Small intestine (tissue), 7 donors: ENCODE measurements around the gene ASIC1. TPM values are rescaled to one million over a fixed set of nuclear protein-coding genes. Genes with fewer than 3 reads are reported as not detected.
A peak's percentile ranks its signal among the peaks of the same experiment; 100 is the strongest.

Source experiments
- DNase-seq, 2 donors: peaks; one replicate each; pipeline versions ENCODE4 v3.0.0 to v3.0.0-alpha.2; 2013
- FAIRE-seq: peaks from 2 replicates; lab custom pipeline; 2012; peaks lifted over from hg19 to GRCh38; lab: Jason Lieb, UNC
- H3K27ac ChIP-seq, 3 donors: one replicate each; pipeline ENCODE4 v1.5.1; 2013; ENCODE audit warnings: low read length in 2 of 3, mild to moderate bottlenecking in 2 of 3, control low read depth in 1 of 3, inconsistent platforms in 1 of 3, low read depth in 1 of 3, moderate library complexity in 1 of 3
- H3K27me3 ChIP-seq, 3 donors: one replicate each; pipeline ENCODE4 v1.6.1; 2013; ENCODE audit warnings: low read length in 3 of 3, inconsistent platforms in 1 of 3; ENCODE audit not compliant: control insufficient read depth in 3 of 3, insufficient read depth in 3 of 3
- H3K36me3 ChIP-seq, 3 donors: one replicate each; pipeline ENCODE4 v1.6.1; 2013; ENCODE audit warnings: low read length in 3 of 3, inconsistent platforms in 1 of 3, low read depth in 1 of 3, mild to moderate bottlenecking in 1 of 3, moderate library complexity in 1 of 3; ENCODE audit not compliant: control insufficient read depth in 3 of 3, insufficient read depth in 2 of 3
- H3K4me1 ChIP-seq, 3 donors: one replicate each; pipeline ENCODE4 v1.6.1; 2013; ENCODE audit warnings: low read length in 2 of 3, inconsistent platforms in 1 of 3, low read depth in 1 of 3, mild to moderate bottlenecking in 1 of 3, moderate library complexity in 1 of 3; ENCODE audit not compliant: control insufficient read depth in 3 of 3, insufficient read depth in 2 of 3
- H3K4me3 ChIP-seq, 3 donors: one replicate each; pipeline ENCODE4 v1.5.1; 2013; ENCODE audit warnings: low read length in 3 of 3, control low read depth in 1 of 3, inconsistent platforms in 1 of 3, low read depth in 1 of 3, mild to moderate bottlenecking in 1 of 3, moderate library complexity in 1 of 3
- H3K9me3 ChIP-seq, 2 donors: one replicate each; pipeline ENCODE4 v1.6.1; 2013; ENCODE audit warnings: low read depth in 1 of 2, low read length in 1 of 2; ENCODE audit not compliant: control insufficient read depth in 2 of 2, insufficient read depth in 1 of 2
- WGBS, 3 donors: extraction: QIAGEN DNeasy Blood & Tissue Kit; methylation state at CpG; one replicate each; pipeline ENCODE4 v1.1.7; 2013; 5-methylcytosine and 5-hydroxymethylcytosine counted together
- polyA plus RNA-seq, 4 donors: library from polyadenylated mRNA; stranded (reverse) in 3 of 4; unstranded in 1 of 4; fragments of 200-250 nt in 3 of 4; fragments of 120-200 nt in 1 of 4; gene quantifications; one replicate each; pipeline versions ENCODE4 v1.2.1 to v1.2.3, GENCODE V29; 2013
- donor health status: healthy with polysubstance abuse.
- donor health status: control.
- donor health status: control.
- donor health status: Bipolar disorder and iron deficiency.
- donor health status: healthy.

The ASIC1 gene
- polyA plus RNA-seq, 4 donors, result 0.81 to 2.2 (median 0.85) TPM; not detected in 1

DNA sequence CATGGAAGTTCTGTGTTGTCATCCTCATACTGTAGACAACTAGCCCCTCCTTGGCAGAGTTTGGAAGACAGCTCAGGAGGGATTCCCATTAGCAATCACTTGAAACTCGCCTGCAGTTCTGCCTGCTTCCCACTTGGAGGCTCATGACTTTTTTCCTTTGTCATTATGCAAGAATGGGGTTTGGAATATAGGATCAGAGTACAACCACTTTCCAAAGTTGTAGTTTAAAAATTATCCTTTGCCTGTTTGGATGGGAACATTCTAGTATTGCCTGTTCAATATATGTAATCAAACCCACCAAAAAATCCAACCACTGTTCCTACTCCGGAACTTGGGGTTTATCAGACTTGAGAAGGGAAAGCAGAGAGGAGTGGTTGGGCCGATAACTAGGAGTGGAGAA, 44.3 kb downstream of the ASIC1 start:
- H3K9me3 ChIP-seq, result no peaks in the 10 kb centered on the region
- WGBS, 3 donors, result 65 to 75% (median 69%) methylated on average over 3 of the region's 3 CpGs
- FAIRE-seq (no peak), DNase-seq (peak; percentile 55)
- peaks cover 2 to 47% (median 4%) of the 10 kb centered on the region in 3 donors for H3K4me1 ChIP-seq
- no peaks in the 10 kb centered on the region for H3K27me3 ChIP-seq
- no peak overlapping the region for H3K4me3 ChIP-seq
- H3K36me3 ChIP-seq, result peaks cover 2 to 65% (median 25%) of the 10 kb centered on the region in 3 donors
- peak overlapping the region in 1 of 3 donors; percentile 96 for H3K27ac ChIP-seq

DNA sequence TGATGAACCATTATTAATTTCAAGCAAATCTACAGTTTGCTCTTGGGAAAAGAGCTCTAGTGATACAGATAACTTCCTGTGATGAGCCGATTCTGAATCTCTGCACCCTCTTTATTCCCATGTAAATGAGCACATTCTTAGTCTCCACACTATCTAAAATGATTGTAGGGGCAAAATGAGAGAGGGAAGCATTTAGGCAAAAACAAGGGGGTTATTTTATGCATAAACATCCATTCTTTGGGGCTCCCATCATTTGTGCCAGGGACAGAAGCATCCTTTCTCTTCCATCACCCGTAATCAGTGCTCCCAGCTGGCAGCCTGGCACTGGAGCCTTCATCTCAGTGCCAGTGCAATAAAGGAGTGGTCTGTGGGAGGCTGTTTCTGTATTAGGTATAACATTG, 44.7 kb downstream of the ASIC1 start:
- H3K36me3 ChIP-seq, result peaks cover 0 to 65% (median 21%) of the 10 kb centered on the region in 3 donors
- H3K9me3 ChIP-seq, result no peaks in the 10 kb centered on the region
- no peak for DNase-seq
- peak overlapping the region in 2 of 3 donors; percentile 43 to 96 for H3K27ac ChIP-seq
- 67 to 85% (median 81%) methylated on average over 2 of the region's 2 CpGs for WGBS, 3 donors
- no peak for FAIRE-seq
- no peak overlapping the region for H3K4me3 ChIP-seq
- H3K4me1 ChIP-seq, result peaks cover 2 to 51% (median 6%) of the 10 kb centered on the region in 3 donors
- H3K27me3 ChIP-seq, result no peaks in the 10 kb centered on the region

DNA sequence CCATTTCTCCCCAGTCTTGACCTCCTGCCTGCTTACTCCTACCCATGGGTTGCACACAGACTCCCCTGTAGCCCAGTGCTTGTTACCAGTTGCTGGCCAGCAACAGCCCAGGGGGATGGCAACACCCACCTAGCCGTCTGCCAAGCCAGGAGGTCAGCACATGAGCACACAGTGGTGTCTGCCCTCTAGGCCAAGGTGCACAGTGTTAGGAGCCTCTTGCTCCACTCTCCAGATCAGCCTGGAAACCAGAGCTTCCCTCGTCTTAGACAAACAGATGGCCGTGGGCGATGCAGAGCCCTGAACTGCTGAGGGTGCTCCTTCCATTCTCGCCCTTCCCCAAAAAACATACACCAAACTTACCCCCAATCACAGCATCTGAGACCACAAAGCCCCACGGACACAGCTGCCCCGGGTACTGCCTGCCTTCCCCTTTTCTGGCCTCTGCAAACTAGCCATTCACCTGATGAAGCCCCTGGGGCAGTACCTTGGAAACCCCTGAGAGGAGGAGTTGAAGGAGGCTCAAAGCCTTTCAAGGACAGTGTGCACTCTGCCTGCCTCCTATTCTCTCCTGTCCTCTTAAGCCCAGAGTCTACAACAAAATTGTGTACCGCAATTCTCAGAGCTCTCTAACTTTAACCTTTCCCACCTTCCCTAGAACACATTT, 45.4 kb downstream of the ASIC1 start:
- H3K27me3 ChIP-seq, result no peaks in the 10 kb centered on the region
- WGBS, 3 donors, result 46 to 74% (median 70%) methylated on average over 8 of the region's 8 CpGs
- peak overlapping the region in 2 of 3 donors; percentile 43 to 96 for H3K27ac ChIP-seq
- no peaks in the 10 kb centered on the region for H3K9me3 ChIP-seq
- H3K36me3 ChIP-seq, result peaks cover 0 to 66% (median 21%) of the 10 kb centered on the region in 3 donors
- peaks cover 2 to 57% (median 6%) of the 10 kb centered on the region in 3 donors for H3K4me1 ChIP-seq
- H3K4me3 ChIP-seq, result no peak overlapping the region
- FAIRE-seq (no peak), DNase-seq (peak; percentile 58 to 59)

DNA sequence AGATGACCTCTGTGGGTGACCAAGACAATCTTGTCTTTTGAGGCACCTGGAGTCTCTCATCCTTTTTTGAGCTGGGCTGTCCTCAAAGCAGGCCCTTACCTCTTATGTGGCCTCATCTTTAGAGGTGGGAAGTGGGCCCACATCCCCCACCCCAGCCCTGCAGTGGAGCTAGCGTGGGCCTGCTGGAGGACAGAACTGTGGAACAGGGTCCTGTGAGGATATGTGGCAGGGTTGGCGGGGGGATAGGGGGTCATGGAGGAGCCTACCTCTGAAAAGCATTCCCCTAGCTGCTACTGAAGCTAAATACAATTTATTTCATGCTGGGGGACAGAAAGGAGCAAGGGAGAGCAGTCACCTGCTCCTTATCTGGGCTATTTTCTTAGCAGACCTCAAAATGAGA, 46.0 kb downstream of the ASIC1 start:
- H3K4me3 ChIP-seq, result peak overlapping the region in 1 of 3 donors; percentile 67
- peaks cover 2 to 63% (median 10%) of the 10 kb centered on the region in 3 donors for H3K4me1 ChIP-seq
- H3K27me3 ChIP-seq, result no peaks in the 10 kb centered on the region
- H3K27ac ChIP-seq, result peak overlapping the region; percentile 43 to 96 (median 65)
- DNase-seq (no peak), FAIRE-seq (no peak)
- peaks cover 0 to 66% (median 15%) of the 10 kb centered on the region in 3 donors for H3K36me3 ChIP-seq
- H3K9me3 ChIP-seq, result no peaks in the 10 kb centered on the region
- 82 to 98% (median 93%) methylated on average over 2 of the region's 2 CpGs for WGBS, 3 donors

DNA sequence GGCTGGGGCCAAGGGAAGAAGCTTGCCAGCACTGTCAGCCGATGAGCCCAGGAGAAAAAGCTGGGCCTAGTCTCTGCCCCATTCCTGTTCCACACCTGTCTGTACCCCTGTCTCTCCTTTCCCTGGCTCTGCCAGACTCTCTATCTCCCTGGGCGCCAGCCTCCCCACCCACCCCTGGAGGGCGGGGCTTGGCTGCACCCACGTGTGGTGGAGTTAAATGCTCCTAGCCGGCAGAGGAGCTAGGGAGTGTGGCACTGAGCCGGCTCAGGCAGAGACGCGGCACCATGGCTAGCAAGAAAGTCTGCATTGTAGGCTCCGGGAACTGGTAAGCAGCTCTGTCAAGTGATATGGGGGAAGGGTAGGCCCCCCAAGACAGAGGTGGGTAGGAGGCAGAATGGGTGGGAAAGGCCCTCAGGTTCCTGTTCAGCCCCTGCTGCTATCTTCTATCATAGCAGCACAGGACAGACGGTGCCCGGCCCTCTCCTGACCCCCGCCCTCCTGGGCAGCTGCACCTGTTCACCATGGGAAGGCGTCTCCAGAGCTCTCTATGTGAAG, 46.4 kb downstream of the ASIC1 start, which contains the start of gene GPD1:
Gene GPD1, plus strand, starts transcription at position 242 of the 555 bp plus-strand sequence. Its CDS starts 43 bp downstream, at position 285.
- peaks cover 2 to 67% (median 11%) of the 10 kb centered on the region in 3 donors for H3K4me1 ChIP-seq
- peak within 1 kb of the TSS in 2 of 3 donors; percentile 58 to 67 for H3K4me3 ChIP-seq
- no peaks in the 10 kb centered on the region for H3K9me3 ChIP-seq
- peaks cover 0 to 67% (median 11%) of the 10 kb centered on the region in 3 donors for H3K36me3 ChIP-seq
- H3K27ac ChIP-seq, result peak within 1 kb of the TSS; percentile 46 to 96 (median 65)
- H3K27me3 ChIP-seq, result no peaks in the 10 kb centered on the region
- FAIRE-seq (no peak), DNase-seq (peak; percentile 92 to 94)
- 4 to 35% (median 26%) methylated on average over 12 to 13 of the region's 13 CpGs for WGBS, 3 donors

DNA sequence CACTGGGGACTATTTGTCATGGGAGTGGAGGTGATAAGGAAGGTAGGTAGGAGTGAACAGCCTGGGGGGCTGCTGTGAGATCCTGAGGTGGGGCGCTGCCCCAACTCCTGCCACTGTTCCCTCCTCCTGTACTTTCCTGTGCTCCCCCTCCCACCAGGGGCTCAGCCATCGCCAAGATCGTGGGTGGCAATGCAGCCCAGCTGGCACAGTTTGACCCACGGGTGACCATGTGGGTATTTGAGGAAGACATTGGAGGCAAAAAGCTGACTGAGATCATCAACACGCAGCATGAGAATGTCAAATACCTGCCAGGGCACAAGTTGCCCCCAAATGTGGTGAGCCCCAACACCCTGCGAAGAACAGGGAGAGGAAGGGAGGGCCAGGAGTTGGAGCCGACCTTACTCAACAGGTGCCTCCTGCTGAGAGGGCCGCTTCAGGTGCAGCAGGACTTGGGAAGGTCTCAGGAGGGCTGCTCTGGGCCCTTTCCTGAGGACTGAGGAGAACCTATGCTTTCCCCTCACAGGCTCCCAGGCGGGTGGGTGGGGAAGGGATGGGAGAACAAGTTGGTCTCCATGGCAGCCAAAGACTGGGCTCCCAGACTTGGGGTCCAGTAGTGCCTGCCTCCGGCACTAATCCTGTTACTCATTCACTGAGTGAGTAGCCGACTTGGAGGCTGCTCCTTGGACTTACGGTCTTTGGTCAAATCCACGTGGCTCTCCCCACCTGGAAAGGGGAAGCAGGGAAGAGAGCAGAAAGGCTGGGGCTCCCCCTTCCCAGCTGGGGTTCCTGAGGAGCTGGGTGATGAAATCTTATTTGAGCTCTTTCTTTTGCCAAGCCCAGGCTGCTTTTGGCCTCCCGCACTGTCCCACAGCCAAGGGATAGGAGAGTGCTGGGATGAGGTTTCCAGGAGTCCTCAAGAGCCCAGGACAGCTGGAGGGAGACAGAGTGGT, 47.3 kb downstream of the ASIC1 start:
- Histone ChIP-seq H3K27me3 (no peaks in the 10 kb centered on the region), H3K36me3 (peaks cover 0 to 67% (median 7%) of the 10 kb centered on the region in 3 donors), H3K27ac (peak overlapping the region; percentile 75 to 96 (median 86)), H3K4me3 (peak overlapping the region in 2 of 3 donors; percentile 58 to 67), H3K4me1 (peaks cover 2 to 75% (median 13%) of the 10 kb centered on the region in 3 donors), H3K9me3 (no peaks in the 10 kb centered on the region)
- 23 to 54% (median 31%) methylated on average over 14 of the region's 14 CpGs for WGBS, 3 donors
- FAIRE-seq (no peak), DNase-seq (peak; percentile 92 to 96)

DNA sequence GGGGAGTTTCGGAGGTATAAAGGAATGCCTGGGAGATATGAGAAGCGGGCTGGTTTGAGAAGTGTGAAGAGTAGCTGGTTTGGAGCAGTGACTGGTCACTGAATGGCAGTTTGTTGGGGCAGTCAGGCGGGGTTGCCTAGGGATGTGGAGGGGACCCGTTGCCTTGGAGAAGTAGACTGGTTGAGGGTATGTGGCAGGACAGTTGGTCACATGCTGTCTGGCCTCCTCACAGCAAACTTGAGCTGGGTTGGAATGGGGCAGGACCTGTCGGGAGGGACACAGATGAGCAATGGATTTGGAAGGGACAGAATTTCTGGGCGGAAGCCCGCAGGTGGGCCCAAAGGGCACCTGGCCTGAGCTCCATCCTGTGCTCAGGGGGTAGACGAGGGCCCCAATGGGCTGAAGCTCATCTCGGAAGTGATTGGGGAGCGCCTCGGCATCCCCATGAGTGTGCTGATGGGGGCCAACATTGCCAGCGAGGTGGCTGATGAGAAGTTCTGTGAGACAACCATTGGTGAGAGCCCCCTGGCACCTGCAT, 48.6 kb downstream of the ASIC1 start:
- peak overlapping the region in 2 of 3 donors; percentile 58 to 67 for H3K4me3 ChIP-seq
- DNase-seq (no peak), FAIRE-seq (no peak)
- peaks cover 2 to 86% (median 16%) of the 10 kb centered on the region in 3 donors for H3K4me1 ChIP-seq
- H3K36me3 ChIP-seq, result peaks cover 0 to 62% (median 2%) of the 10 kb centered on the region in 3 donors
- no peaks in the 10 kb centered on the region for H3K27me3 ChIP-seq
- H3K9me3 ChIP-seq, result no peaks in the 10 kb centered on the region
- whole genome bisulfite sequencing, 3 donors, result 87 to 95% (median 91%) methylated on average over 12 of the region's 12 CpGs
- peak overlapping the region in 2 of 3 donors; percentile 86 to 96 for H3K27ac ChIP-seq
